K562 (cell line): Measurements from ENCODE around the gene DGKB. TPM values are rescaled to one million over a fixed set of nuclear protein-coding genes. Genes with fewer than 3 reads are reported as not detected.

Experiments used
- ATAC-seq: fragments of 200-7000 bp; cut with Tn5 transposase; 3 replicates; pipeline ENCODE4 v1.9.1; 2020; ENCODE audit warnings: moderate library complexity
- BruUV-seq: library from RNA; stranded (reverse); fragments of 400-500 nt; replicated peaks from 2 replicates; lab custom pipeline; 2021; lab: Mats Ljungman, UMichigan
- CTCF ChIA-PET: fragments of 300-600 bp; formaldehyde crosslinking; extraction: SDS; loops from one replicate; lab custom pipeline; 2021; ENCODE audit warnings: low intra/inter-chr PET ratio; lab: Yijun Ruan, JAX
- POLR2A ChIA-PET: fragments of 300-600, 350-650 bp; sonication (Branson Sonifier 250); formaldehyde crosslinking; extraction: SDS; loops from one replicate; lab custom pipeline; 2021; ENCODE audit warnings: antibody characterized with exemption, inconsistent platforms; lab: Yijun Ruan, JAX
- DNase-seq, 4 experiments: peaks; one replicate each; pipeline versions ENCODE4 v3.0.0 to v3.0.0-alpha.2; 2011 to 2018; ENCODE audit warnings: low spot score in 3 of 4, mixed read lengths in 3 of 4; ENCODE audit errors: extremely low read depth in 1 of 4
- FAIRE-seq: peaks from 2 replicates; lab custom pipeline; 2011; peaks lifted over from hg19 to GRCh38; lab: Jason Lieb, UNC
- H2AFZ ChIP-seq: 2 replicates; pipeline ENCODE4 v1.6.0; 2011; ENCODE audit warnings: low read depth, low read length, control low read depth, inconsistent platforms
- H3K27ac ChIP-seq: fragments of 200-600 bp; 3 replicates; pipeline ENCODE4 v1.8.0; 2011; ENCODE audit warnings: low read depth, mild to moderate bottlenecking, control low read depth, inconsistent platforms, low read length, moderate library complexity, mixed read lengths; ENCODE audit errors: extremely low read depth
- H3K27me3 ChIP-seq, 2 experiments: fragments of 300-600 bp in 1 of 2; 2 replicates in 1 of 2; 3 replicates in 1 of 2; pipeline versions ENCODE4 v1.6.0 to v1.8.0; 2011; ENCODE audit warnings: inconsistent platforms in 2 of 2, low read length in 2 of 2, mild to moderate bottlenecking in 1 of 2, mixed read lengths in 1 of 2, moderate library complexity in 1 of 2; ENCODE audit not compliant: control insufficient read depth in 2 of 2, insufficient read depth in 2 of 2
- H3K36me3 ChIP-seq: fragments of 300-600 bp; 3 replicates; pipeline ENCODE4 v1.8.0; 2011; ENCODE audit warnings: mild to moderate bottlenecking, low read length, inconsistent platforms; ENCODE audit not compliant: control insufficient read depth, insufficient read depth
- H3K4me1 ChIP-seq, 2 experiments: fragments of 200-600 bp in 1 of 2; replicated peaks in 1 of 2; 2 replicates in 1 of 2; 3 replicates in 1 of 2; pipeline versions ENCODE4 v1.5.1 to v1.8.0; 2011; ENCODE audit warnings: inconsistent platforms in 2 of 2, low read length in 2 of 2, mild to moderate bottlenecking in 1 of 2, mixed read lengths in 1 of 2, moderate library complexity in 1 of 2; ENCODE audit not compliant: control insufficient read depth in 2 of 2, insufficient read depth in 2 of 2
- H3K4me2 ChIP-seq: 2 replicates; pipeline ENCODE4 v1.6.1; 2011; ENCODE audit warnings: low read length, control low read depth, inconsistent platforms, mixed read lengths; ENCODE audit not compliant: insufficient read depth
- H3K4me3 ChIP-seq: fragments of 200-600 bp; sonication (generic), shearing (Covaris generic); 2 replicates; pipeline ENCODE4 v1.5.1; 2016; ENCODE audit warnings: control low read depth, inconsistent platforms
- H3K79me2 ChIP-seq: fragments of 200-600 bp; 3 replicates; pipeline ENCODE4 v1.8.0; 2011; ENCODE audit warnings: low read length, inconsistent platforms; ENCODE audit not compliant: control insufficient read depth, insufficient read depth
- H3K9ac ChIP-seq, 2 experiments: 2 replicates each; pipeline versions ENCODE4 v1.6.0 to v1.6.1; 2011; ENCODE audit warnings: low read depth in 2 of 2, low read length in 2 of 2, control low read depth in 1 of 2, inconsistent platforms in 1 of 2, mild to moderate bottlenecking in 1 of 2, mixed read lengths in 1 of 2; ENCODE audit not compliant: insufficient read depth in 1 of 2
- H3K9me1 ChIP-seq: one replicate; pipeline ENCODE4 v1.6.0; 2011; ENCODE audit warnings: inconsistent platforms, mild to moderate bottlenecking, low read length, moderate library complexity; ENCODE audit not compliant: control insufficient read depth, insufficient read depth
- H3K9me3 ChIP-seq: replicated peaks from 2 replicates; pipeline ENCODE4 v1.5.1; 2011; ENCODE audit warnings: low read depth, low read length, inconsistent platforms; ENCODE audit not compliant: control insufficient read depth, insufficient read depth
- H4K20me1 ChIP-seq: replicated peaks from 2 replicates; pipeline ENCODE4 v1.6.1; 2011; ENCODE audit warnings: low read length, inconsistent platforms, mixed read lengths; ENCODE audit not compliant: control insufficient read depth, insufficient read depth
- MBD2 ChIP-seq: sonication (generic); IDR thresholded peaks from 2 replicates; pipeline ENCODE4 v1.6.1; 2016; ENCODE audit warnings: low read depth, borderline replicate concordance
- ZBTB26 ChIP-seq: fragments of 450-650 bp; formaldehyde crosslinking; IDR thresholded peaks from 2 replicates; pipeline ENCODE4 v1.4.0; 2022; ENCODE audit warnings: missing genetic modification characterization
- ZNF436 ChIP-seq: fragments of 250-450, 450-650 bp; sonication (Bioruptor Pico); formaldehyde crosslinking; IDR thresholded peaks from 2 replicates; pipeline ENCODE4 v1.7.0; 2020; ENCODE audit warnings: mild to moderate bottlenecking
- in situ Hi-C: fragments of 300-500 bp; cut with MboI; formaldehyde crosslinking; loops from 4 replicates; pipeline ENCODE4 v1.15.0; 2018; ENCODE audit warnings: inconsistent platforms, mixed read lengths
- intact Hi-C: fragments of 100-400 bp; cut with micrococcal nuclease; formaldehyde crosslinking; loops from 2 replicates; pipeline ENCODE4 v1.14.2; 2022
- polyA plus RNA-seq, 8 experiments: library from polyadenylated mRNA; depleted of rRNA in 4 of 8; stranded (reverse) in 5 of 8; unstranded in 3 of 8; fragments of >200 nt; fragmentation: Nextera tagmentation in 2 of 8; fragmentation: Illumina TruSeq in 1 of 8; extraction: Ambion mirVana in 2 of 8; extraction: Trizol in 1 of 8; gene quantifications; 2 replicates each; pipeline versions ENCODE4 v1.2.1 to v1.2.3, GENCODE V29; 2011 to 2014; ENCODE audit warnings: inconsistent platforms in 1 of 8, missing spikeins in 1 of 8
- total RNA-seq, 7 experiments: library from RNA; depleted of rRNA in 6 of 7; stranded (reverse); fragments of >200 nt in 6 of 7; fragmentation: Illumina TruSeq in 2 of 7; extraction: Trizol in 2 of 7; gene quantifications; 2 replicates each; pipeline versions ENCODE4 v1.2.1 to v1.2.3, GENCODE V29; 2011 to 2021; ENCODE audit warnings: low replicate concordance in 1 of 7
- TF ChIP-seq, protein P1 (sequence below): IDR thresholded peaks from 2 replicates; pipeline ENCODE4 v1.6.1; 2016; ENCODE audit warnings: missing genetic modification characterization, missing compliant biosample characterization

DGKB gene
- total and polyA plus RNA-seq, 9 of the 15 experiments (the other 6 are each of a cell fraction or from before 2014, with no cell fraction given), result 0.01 TPM; not detected in 8

- no peak overlapping the region for H3K27ac ChIP-seq
- intact Hi-C loops (no loop called here), in situ Hi-C loops (no loop called here)
- ATAC-seq (no peak), DNase-seq (no peak), FAIRE-seq (no peak)
- H3K9me3 ChIP-seq, result no peaks in the 10 kb centered on the region
- no peaks in the 10 kb centered on the region for H3K36me3 ChIP-seq
- H4K20me1 ChIP-seq, result no peaks in the 10 kb centered on the region
- TF ChIP-seq MBD2 (no peak), ZBTB26 (0 out of 2 replicates have a peak, but pooled peaks have one; percentile 69), ZNF436 (no peak)
- TF ChIP-seq, protein P1, sequence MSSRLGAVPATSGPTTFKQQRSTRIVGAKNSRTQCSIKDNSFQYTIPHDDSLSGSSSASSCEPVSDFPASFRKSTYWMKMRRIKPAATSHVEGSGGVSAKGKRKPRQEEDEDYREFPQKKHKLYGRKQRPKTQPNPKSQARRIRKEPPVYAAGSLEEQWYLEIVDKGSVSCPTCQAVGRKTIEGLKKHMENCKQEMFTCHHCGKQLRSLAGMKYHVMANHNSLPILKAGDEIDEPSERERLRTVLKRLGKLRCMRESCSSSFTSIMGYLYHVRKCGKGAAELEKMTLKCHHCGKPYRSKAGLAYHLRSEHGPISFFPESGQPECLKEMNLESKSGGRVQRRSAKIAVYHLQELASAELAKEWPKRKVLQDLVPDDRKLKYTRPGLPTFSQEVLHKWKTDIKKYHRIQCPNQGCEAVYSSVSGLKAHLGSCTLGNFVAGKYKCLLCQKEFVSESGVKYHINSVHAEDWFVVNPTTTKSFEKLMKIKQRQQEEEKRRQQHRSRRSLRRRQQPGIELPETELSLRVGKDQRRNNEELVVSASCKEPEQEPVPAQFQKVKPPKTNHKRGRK (tag), result peak; percentile 73
- H3K9me1 ChIP-seq, result no peaks in the 10 kb centered on the region
- no peaks in the 10 kb centered on the region for H3K79me2 ChIP-seq
- no TSS peak for BruUV-seq
- H3K9ac ChIP-seq, result no peak overlapping the region
- CTCF ChIA-PET, result interaction anchor here (0.7 kb wide), 1 partner anchor 26 kb away, joined by 3 read pairs; no protein-coding TSS in a partner anchor
- POLR2A ChIA-PET, result no interaction called here
- H2AFZ ChIP-seq, result no peak overlapping the region
- no peaks in the 10 kb centered on the region for H3K4me1 ChIP-seq
- H3K27me3 ChIP-seq, result no peaks in the 10 kb centered on the region
- H3K4me3 ChIP-seq, result no peak overlapping the region
- no peak overlapping the region for H3K4me2 ChIP-seq
Measured at GRCh38 chr7:14697684-14698083, 204.9 kb downstream of the DGKB start.
